ENCODE measurements around the gene ZKSCAN4. TPM values are rescaled to one million over a fixed set of nuclear protein-coding genes. Genes with fewer than 3 reads are reported as not detected.

The ZKSCAN4 gene
- total RNA-seq, 1 experiment from 2014 or later = 3.4 TPM

DNA sequence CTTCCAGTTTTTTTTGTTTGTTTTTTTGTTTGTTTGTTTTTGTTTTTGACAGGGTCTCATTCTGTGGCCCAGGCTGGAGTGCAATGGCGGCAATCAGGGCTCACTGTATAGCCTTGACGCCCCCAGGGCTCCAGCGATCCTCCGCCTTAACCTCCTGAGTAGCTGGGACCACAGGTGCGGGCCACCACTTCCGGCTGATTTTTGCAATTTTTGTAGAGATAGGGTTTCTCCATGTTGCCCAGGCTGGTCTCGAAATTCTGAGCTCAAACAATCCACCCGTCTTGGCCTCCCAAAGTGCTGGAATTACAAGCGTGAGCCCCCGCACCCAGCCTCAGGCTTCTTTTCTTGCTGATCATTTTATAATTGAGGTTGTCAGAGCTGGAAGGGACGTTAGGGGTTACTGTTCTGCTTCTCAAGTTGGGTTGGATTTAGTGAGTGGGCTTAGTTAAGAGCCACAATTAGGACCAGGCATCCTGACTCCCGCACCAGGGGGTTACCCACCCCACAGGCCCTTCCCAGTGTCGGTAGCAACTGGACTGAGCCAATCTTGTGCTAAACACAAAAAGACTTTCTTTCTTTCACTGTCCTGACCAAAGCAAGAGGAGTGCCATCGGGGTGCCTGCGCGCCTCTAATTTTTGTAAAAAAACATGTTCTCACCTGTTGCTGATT lies 40.1 kb downstream of the ZKSCAN4 start:
- DNase-seq (ENCODE audit: extremely low read depth, low read depth) = no peak

GRCh38 chr6:28209753-28210535 lies 42.1 kb downstream of the ZKSCAN4 start:
- no peak for DNase-seq (ENCODE audit: extremely low read depth, low read depth)

DNA sequence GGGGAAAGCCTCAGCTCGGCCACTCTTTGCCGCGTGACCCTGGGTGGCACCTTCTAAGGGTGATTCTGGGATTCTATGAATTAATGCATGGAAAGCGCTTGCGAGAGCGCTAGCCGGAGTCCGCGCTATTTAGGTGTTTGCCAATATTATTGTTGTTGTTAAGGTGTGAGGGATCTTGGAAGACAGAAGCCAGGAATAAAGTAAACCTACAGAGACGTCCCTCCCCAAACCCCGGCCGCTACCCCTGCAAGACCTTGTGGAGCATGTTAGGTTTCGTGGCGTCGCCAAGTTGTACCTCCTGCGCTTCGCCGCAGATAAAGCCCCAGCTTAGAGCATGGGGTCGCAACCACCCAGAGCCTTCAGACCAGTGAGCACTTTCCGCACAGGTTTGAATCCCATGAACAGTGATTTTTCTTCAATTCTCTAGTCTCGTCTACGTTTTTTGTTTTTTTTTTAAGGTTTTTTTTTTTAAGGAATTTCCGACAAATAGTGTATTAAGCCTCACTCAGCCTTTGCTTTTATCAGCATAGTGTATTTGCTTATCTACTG lies 43.9 kb downstream of the ZKSCAN4 start:
- DNase-seq (ENCODE audit: extremely low read depth, low read depth) = no peak

GRCh38 chr6:28207510-28208110 lies 44.5 kb downstream of the ZKSCAN4 start:
- DNase-seq (ENCODE audit: extremely low read depth, low read depth) = no peak

GRCh38 chr6:28206928-28207509 lies 45.0 kb downstream of the ZKSCAN4 start:
- no peak for DNase-seq (ENCODE audit: extremely low read depth, low read depth)

DNA sequence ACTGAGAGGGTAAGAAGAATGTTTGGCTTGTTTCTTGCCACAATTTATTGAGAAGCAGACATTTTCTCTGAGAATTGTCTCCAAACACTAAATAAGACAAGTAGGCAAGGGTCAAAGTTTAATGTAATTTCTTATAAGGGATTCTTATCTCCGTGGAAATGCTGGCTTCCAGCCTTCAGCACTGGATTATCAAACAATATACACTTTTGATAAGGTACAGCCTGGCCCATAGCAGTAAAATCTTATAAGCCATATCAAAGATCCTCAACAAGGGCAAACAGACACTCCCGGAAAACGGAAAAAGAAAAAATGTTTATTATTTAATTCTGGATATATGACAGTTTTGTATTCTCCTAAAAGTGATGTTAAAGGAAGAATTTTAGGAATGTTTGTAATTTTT lies 45.5 kb downstream of the ZKSCAN4 start:
- DNase-seq (ENCODE audit: extremely low read depth, low read depth) = no peak

- no peak for DNase-seq (ENCODE audit: extremely low read depth, low read depth)
Measured at GRCh38 chr6:28205879-28206278, 46.2 kb downstream of the ZKSCAN4 start.

- DNase-seq (ENCODE audit: extremely low read depth, low read depth) = no peak
Measured at GRCh38 chr6:28203201-28203600, 48.9 kb downstream of the ZKSCAN4 start.

- no peak for DNase-seq (ENCODE audit: extremely low read depth, low read depth)
Measured at GRCh38 chr6:28200020-28200419, 52.0 kb downstream of the ZKSCAN4 start.

Other genes with a start within 250 kb of the ZKSCAN4 start
- 0.84 and 1.1 TPM in 2 replicates for gene ZNF165, start 171.7 kb downstream of the ZKSCAN4 start, total RNA-seq (2014; rRNA removed; shearing (Covaris generic))
- 5.6 and 7.9 TPM in 2 replicates for gene ZSCAN16, start 127.7 kb downstream of the ZKSCAN4 start, total RNA-seq (2014; rRNA removed; shearing (Covaris generic))
- 13.1 and 14.8 TPM in 2 replicates for gene ZKSCAN8, start 110.4 kb downstream of the ZKSCAN4 start, total RNA-seq (2014; rRNA removed; shearing (Covaris generic))
- gene ZSCAN9, start 27.0 kb downstream of the ZKSCAN4 start, total RNA-seq (2014; rRNA removed; shearing (Covaris generic)) = 10.4 and 10.9 TPM in 2 replicates
- not detected in 2 replicates for gene NKAPL, start 7.0 kb upstream of the ZKSCAN4 start, total RNA-seq (2014; rRNA removed; shearing (Covaris generic))
- 10.6 and 11.0 TPM in 2 replicates for gene ZSCAN26, start 14.9 kb upstream of the ZKSCAN4 start, total RNA-seq (2014; rRNA removed; shearing (Covaris generic))
- 4.5 and 5.2 TPM in 2 replicates for gene PGBD1, start 29.3 kb upstream of the ZKSCAN4 start, total RNA-seq (2014; rRNA removed; shearing (Covaris generic))
- 31.9 and 41.4 TPM in 2 replicates for gene ZSCAN31, start 83.9 kb upstream of the ZKSCAN4 start, total RNA-seq (2014; rRNA removed; shearing (Covaris generic))
- 5.6 TPM in 2 replicates for gene ZKSCAN3, start 97.7 kb upstream of the ZKSCAN4 start, total RNA-seq (2014; rRNA removed; shearing (Covaris generic))
- gene ZSCAN12, start 147.5 kb upstream of the ZKSCAN4 start, total RNA-seq (2014; rRNA removed; shearing (Covaris generic)) = 3.9 and 5.7 TPM in 2 replicates
- gene ZSCAN23, start 191.2 kb upstream of the ZKSCAN4 start, total RNA-seq (2014; rRNA removed; shearing (Covaris generic)) = not detected in 2 replicates

All from NCI-H460 (cell line).